Mesothelial cell of epicardium (in vitro differentiated cells): Measurements from ENCODE around the gene SRP14. TPM values are rescaled to one million over a fixed set of nuclear protein-coding genes. Genes with fewer than 3 reads are reported as not detected.

Source experiments
- DNase-seq, 2 experiments: peaks; one replicate each; pipeline ENCODE4 v3.0.0; 2021; ENCODE audit warnings: low spot score in 2 of 2; ENCODE audit not compliant: unreplicated experiment in 2 of 2
- H3K27ac Mint-ChIP-seq: 2 replicates; pipeline ENCODE4 v1.8.0; 2021; ENCODE audit warnings: mixed read lengths
- H3K27me3 Mint-ChIP-seq: 2 replicates; pipeline ENCODE4 v1.8.0; 2021; ENCODE audit warnings: low read depth, mixed read lengths
- H3K36me3 Mint-ChIP-seq: 2 replicates; pipeline ENCODE4 v1.8.0; 2021; ENCODE audit warnings: mixed read lengths
- H3K4me1 Mint-ChIP-seq: 2 replicates; pipeline ENCODE4 v1.8.0; 2021; ENCODE audit warnings: mixed read lengths
- H3K4me3 Mint-ChIP-seq: 2 replicates; pipeline ENCODE4 v1.8.0; 2021; ENCODE audit warnings: mild to moderate bottlenecking, moderate library complexity, mixed read lengths
- H3K9me3 Mint-ChIP-seq: 2 replicates; pipeline ENCODE4 v1.8.0; 2021; ENCODE audit warnings: mixed read lengths
- CTCF ChIP-seq: fragments of 200-600 bp; sonication (generic); IDR thresholded peaks from one replicate; pipeline ENCODE4 v1.5.0; 2021; ENCODE audit warnings: antibody characterized with exemption; ENCODE audit not compliant: unreplicated experiment
- total RNA-seq: library from RNA; stranded (reverse); gene quantifications from 3 replicates; pipeline ENCODE4 v1.2.1, GENCODE V29; 2021

SRP14 gene
- total RNA-seq, 1 donor from 2014 or later: 198 TPM

GRCh38 chr15:40069178-40070165, 30.5 kb upstream of the SRP14 start:
- Mint-ChIP-seq H3K4me3 (no peak overlapping the region), H3K9me3 (no peaks in the 10 kb centered on the region), H3K36me3 (no peaks in the 10 kb centered on the region), H3K27ac (peak overlapping the region; percentile 87), H3K4me1 (peaks cover 14% of the 10 kb centered on the region), H3K27me3 (no peaks in the 10 kb centered on the region)
- DNase-seq: no peak
- no peak for TF ChIP-seq CTCF

- Mint-ChIP-seq H3K36me3 (no peaks in the 10 kb centered on the region), H3K4me1 (peaks cover 14% of the 10 kb centered on the region), H3K4me3 (no peak overlapping the region), H3K27ac (no peak overlapping the region), H3K9me3 (no peaks in the 10 kb centered on the region), H3K27me3 (no peaks in the 10 kb centered on the region)
- no peak for DNase-seq
- no peak for TF ChIP-seq CTCF
These were observed 29.1 kb upstream of the SRP14 start for GRCh38 chr15:40067921-40068624.

GRCh38 chr15:40066589-40066988, 27.6 kb upstream of the SRP14 start:
- no peak overlapping the region for H3K4me3 Mint-ChIP-seq
- H3K36me3 Mint-ChIP-seq: no peaks in the 10 kb centered on the region
- no peak for DNase-seq
- TF ChIP-seq CTCF: no peak
- H3K27ac Mint-ChIP-seq: no peak overlapping the region
- H3K9me3 Mint-ChIP-seq: no peaks in the 10 kb centered on the region
- peaks cover 14% of the 10 kb centered on the region for H3K4me1 Mint-ChIP-seq
- H3K27me3 Mint-ChIP-seq: no peaks in the 10 kb centered on the region

GRCh38 chr15:40065166-40065565, 26.2 kb upstream of the SRP14 start:
- no peaks in the 10 kb centered on the region for H3K36me3 Mint-ChIP-seq
- no peak overlapping the region for H3K4me3 Mint-ChIP-seq
- no peaks in the 10 kb centered on the region for H3K27me3 Mint-ChIP-seq
- peaks cover 14% of the 10 kb centered on the region for H3K4me1 Mint-ChIP-seq
- no peak for TF ChIP-seq CTCF
- H3K27ac Mint-ChIP-seq: no peak overlapping the region
- no peak for DNase-seq
- no peaks in the 10 kb centered on the region for H3K9me3 Mint-ChIP-seq

GRCh38 chr15:40064231-40064894, 25.4 kb upstream of the SRP14 start:
- Mint-ChIP-seq H3K9me3 (no peaks in the 10 kb centered on the region), H3K4me3 (no peak overlapping the region), H3K4me1 (peaks cover 10% of the 10 kb centered on the region), H3K27ac (no peak overlapping the region), H3K36me3 (no peaks in the 10 kb centered on the region), H3K27me3 (no peaks in the 10 kb centered on the region)
- DNase-seq: no peak
- no peak for TF ChIP-seq CTCF
